NT2/D1 (cell line): ENCODE measurements around the gene EAF1.
"Not testable (repeated sequence)": the region's sequence is repeated elsewhere in the genome, so short reads cannot be mapped to it uniquely, and the experiment has no call there.

ENCODE experiments used
- DNase-seq: peaks from one replicate; pipeline ENCODE4 v3.0.0-alpha.2; 2011; ENCODE audit warnings: low read depth, low spot score
- H3K27me3 ChIP-seq: 2 replicates; pipeline ENCODE4 v1.6.0; 2011; ENCODE audit warnings: mild to moderate bottlenecking; ENCODE audit not compliant: insufficient read length, insufficient read depth
- H3K36me3 ChIP-seq: 2 replicates; pipeline ENCODE4 v1.6.1; 2011; ENCODE audit warnings: mild to moderate bottlenecking, low read length, mixed read lengths; ENCODE audit not compliant: insufficient read depth, insufficient read length
- H3K4me1 ChIP-seq: 2 replicates; pipeline ENCODE4 v1.5.1; 2011; ENCODE audit not compliant: insufficient read depth, insufficient read length
- H3K4me3 ChIP-seq: 2 replicates; pipeline ENCODE4 v1.5.1; 2011; ENCODE audit warnings: low read depth; ENCODE audit not compliant: insufficient read length
- H3K9ac ChIP-seq: 2 replicates; pipeline ENCODE4 v1.6.0; 2011; ENCODE audit warnings: low read depth; ENCODE audit not compliant: insufficient read length
- H3K9me3 ChIP-seq: 2 replicates; pipeline ENCODE4 v1.5.1; 2011; ENCODE audit warnings: mild to moderate bottlenecking, low read length; ENCODE audit not compliant: insufficient read depth
- SUZ12 ChIP-seq: IDR thresholded peaks from 2 replicates; pipeline ENCODE4 v1.6.1; 2011; ENCODE audit not compliant: insufficient read length, insufficient read depth; ENCODE audit errors: extremely low read depth
- YY1 ChIP-seq: IDR thresholded peaks from 2 replicates; pipeline ENCODE4 v1.6.1; 2011; ENCODE audit not compliant: insufficient read length, insufficient read depth
- ZNF274 ChIP-seq: IDR thresholded peaks from 2 replicates; pipeline ENCODE4 v1.6.1; 2011; ENCODE audit warnings: mild to moderate bottlenecking, low read depth, low read length

Gene EAF1

GRCh38 chr3:15455756-15456155, 28.4 kb downstream of the EAF1 start:
- no peak overlapping the region for H3K9ac ChIP-seq
- peaks cover 4% of the 10 kb centered on the region for H3K4me1 ChIP-seq
- H3K36me3 ChIP-seq: no peaks in the 10 kb centered on the region
- TF ChIP-seq SUZ12 (no peak), YY1 (no peak)
- H3K4me3 ChIP-seq: no peak overlapping the region
- no peak for DNase-seq
- H3K9me3 ChIP-seq: no peaks in the 10 kb centered on the region
- H3K27me3 ChIP-seq: no peaks in the 10 kb centered on the region

GRCh38 chr3:15456321-15456720, 28.9 kb downstream of the EAF1 start:
- no peaks in the 10 kb centered on the region for H3K27me3 ChIP-seq
- peaks cover 4% of the 10 kb centered on the region for H3K4me1 ChIP-seq
- H3K9me3 ChIP-seq: no peaks in the 10 kb centered on the region
- no peak overlapping the region for H3K9ac ChIP-seq
- no peak overlapping the region for H3K4me3 ChIP-seq
- no peaks in the 10 kb centered on the region for H3K36me3 ChIP-seq
- TF ChIP-seq SUZ12 (no peak), ZNF274 (no peak)
- DNase-seq: no peak

- DNase-seq, H3K4me3 ChIP-seq, H3K27me3 ChIP-seq: not testable (repeated sequence)
Observed at GRCh38 chr3:15456915-15457314, 29.5 kb downstream of the EAF1 start.

GRCh38 chr3:15458212-15458780, 30.9 kb downstream of the EAF1 start:
- Histone ChIP-seq H3K4me3 (no peak overlapping the region), H3K9me3 (no peaks in the 10 kb centered on the region), H3K27me3 (no peaks in the 10 kb centered on the region), H3K9ac (no peak overlapping the region), H3K36me3 (no peaks in the 10 kb centered on the region), H3K4me1 (peaks cover 4% of the 10 kb centered on the region)
- no peak for DNase-seq
- TF ChIP-seq YY1 (no peak), ZNF274 (no peak), SUZ12 (no peak)

More at GRCh38 chr3:15456915-15457314, 29.5 kb downstream of the EAF1 start:
- not testable (repeated sequence) for H3K9me3 ChIP-seq, H3K9ac ChIP-seq, H3K4me1 ChIP-seq, H3K36me3 ChIP-seq

- no peak for DNase-seq
- H3K9me3 ChIP-seq: no peaks in the 10 kb centered on the region
- H3K4me1 ChIP-seq: peaks cover 4% of the 10 kb centered on the region
- H3K36me3 ChIP-seq: no peaks in the 10 kb centered on the region
- H3K4me3 ChIP-seq: no peak overlapping the region
- no peaks in the 10 kb centered on the region for H3K27me3 ChIP-seq
- TF ChIP-seq ZNF274: no peak
- no peak for TF ChIP-seq YY1
- TF ChIP-seq SUZ12: no peak
- no peak overlapping the region for H3K9ac ChIP-seq
Observed at GRCh38 chr3:15460891-15461531, 33.6 kb downstream of the EAF1 start.

- Histone ChIP-seq H3K9ac (no peak overlapping the region), H3K27me3 (no peaks in the 10 kb centered on the region)
Observed at GRCh38 chr3:15462451-15462850, 35.1 kb downstream of the EAF1 start.

GRCh38 chr3:15465876-15466585, 38.6 kb downstream of the EAF1 start:
- H3K9me3 ChIP-seq: no peaks in the 10 kb centered on the region
- no peak overlapping the region for H3K9ac ChIP-seq
- TF ChIP-seq ZNF274 (no peak), SUZ12 (no peak), YY1 (no peak)
- H3K4me1 ChIP-seq: no peaks in the 10 kb centered on the region
- no peaks in the 10 kb centered on the region for H3K27me3 ChIP-seq
- no peak for DNase-seq
- H3K4me3 ChIP-seq: no peak overlapping the region
- H3K36me3 ChIP-seq: no peaks in the 10 kb centered on the region

More at GRCh38 chr3:15462451-15462850, 35.1 kb downstream of the EAF1 start:
- Histone ChIP-seq H3K4me1 (peaks cover 4% of the 10 kb centered on the region), H3K4me3 (no peak overlapping the region), H3K9me3 (no peaks in the 10 kb centered on the region), H3K36me3 (no peaks in the 10 kb centered on the region)
- no peak for TF ChIP-seq SUZ12
- TF ChIP-seq ZNF274: no peak
- TF ChIP-seq YY1: no peak
- DNase-seq: no peak
